ENCODE measurements around the gene CCRL2. TPM values are rescaled to one million over a fixed set of nuclear protein-coding genes. Genes with fewer than 3 reads are reported as not detected.

CCRL2 gene
- total and polyA plus RNA-seq, 2 donors (not counting 1 experiment from before 2014, with no cell fraction given): 0.33 to 3.7 TPM

- H3K9me3 ChIP-seq (ENCODE audit: control insufficient read depth, insufficient read depth, low read depth, low read length): no peaks in the 10 kb centered on the region
- no peak overlapping the region for H3K4me3 ChIP-seq (replicated peaks in 1 of 4; ENCODE audit: control extremely low read depth in 1 of 4, insufficient read depth in 1 of 4, low read depth in 3 of 4, low read length in 4 of 4)
- H3K4me2 ChIP-seq (ENCODE audit: extremely low read depth, insufficient read depth, low read length): no peak overlapping the region
- H2AFZ ChIP-seq (ENCODE audit: low read length): no peak overlapping the region
- no peak overlapping the region for H3K27ac ChIP-seq (ENCODE audit: insufficient read depth, low read length)
- H3K79me2 ChIP-seq (ENCODE audit: control insufficient read depth, insufficient read depth, low read length): no peaks in the 10 kb centered on the region
- no peaks in the 10 kb centered on the region for H3K27me3 ChIP-seq (ENCODE audit: control insufficient read depth, insufficient read depth, low read length)
- H4K20me1 ChIP-seq (ENCODE audit: control insufficient read depth, extremely low read depth, insufficient read depth, low read length): no peaks in the 10 kb centered on the region
- no peaks in the 10 kb centered on the region for H3K36me3 ChIP-seq (ENCODE audit: control insufficient read depth, insufficient read depth, low read length)
- TF ChIP-seq EZH2 (IDR thresholded peaks at IDR 0.05; ENCODE audit: low read length, missing control alignments): no peak
- no peak for TF ChIP-seq CTCF (conservative IDR thresholded peaks at IDR 0.05 in 1 of 2, IDR thresholded peaks at IDR 0.05 in 1 of 2; ENCODE audit: low read depth in 1 of 2, low read length in 2 of 2)
- H3K4me1 ChIP-seq (ENCODE audit: control insufficient read depth, extremely low read depth, insufficient read depth, low read length): peaks cover 21% of the 10 kb centered on the region
- no peak overlapping the region for H3K9ac ChIP-seq (ENCODE audit: insufficient read depth, low read length)
- DNase-seq (ENCODE audit: low read depth in 2 of 2): no peak
Observed at GRCh38 chr3:46409739-46410489, 2.9 kb downstream of the CCRL2 start.

- H2AFZ ChIP-seq (ENCODE audit: low read length): no peak overlapping the region
- TF ChIP-seq CTCF (conservative IDR thresholded peaks at IDR 0.05 in 1 of 2, IDR thresholded peaks at IDR 0.05 in 1 of 2; ENCODE audit: low read depth in 1 of 2, low read length in 2 of 2) (no peak), EZH2 (IDR thresholded peaks at IDR 0.05; ENCODE audit: low read length, missing control alignments) (no peak)
- peaks cover 19% of the 10 kb centered on the region for H3K4me1 ChIP-seq (ENCODE audit: control insufficient read depth, extremely low read depth, insufficient read depth, low read length)
- H3K79me2 ChIP-seq (ENCODE audit: control insufficient read depth, insufficient read depth, low read length): no peaks in the 10 kb centered on the region
- no peaks in the 10 kb centered on the region for H3K36me3 ChIP-seq (ENCODE audit: control insufficient read depth, insufficient read depth, low read length)
- no peak overlapping the region for H3K4me3 ChIP-seq (replicated peaks in 1 of 4; ENCODE audit: control extremely low read depth in 1 of 4, insufficient read depth in 1 of 4, low read depth in 3 of 4, low read length in 4 of 4)
- H3K4me2 ChIP-seq (ENCODE audit: extremely low read depth, insufficient read depth, low read length): no peak overlapping the region
- no peaks in the 10 kb centered on the region for H4K20me1 ChIP-seq (ENCODE audit: control insufficient read depth, extremely low read depth, insufficient read depth, low read length)
- H3K9me3 ChIP-seq (ENCODE audit: control insufficient read depth, insufficient read depth, low read depth, low read length): no peaks in the 10 kb centered on the region
- no peak overlapping the region for H3K27ac ChIP-seq (ENCODE audit: insufficient read depth, low read length)
- H3K9ac ChIP-seq (ENCODE audit: insufficient read depth, low read length): no peak overlapping the region
- H3K27me3 ChIP-seq (ENCODE audit: control insufficient read depth, insufficient read depth, low read length): no peaks in the 10 kb centered on the region
- peak in 1 of 2 donors; percentile 35 for DNase-seq (ENCODE audit: low read depth in 2 of 2)
Observed at GRCh38 chr3:46410669-46411068, 3.6 kb downstream of the CCRL2 start.

- no peak overlapping the region for H2AFZ ChIP-seq (ENCODE audit: low read length)
- H3K9me3 ChIP-seq (ENCODE audit: control insufficient read depth, insufficient read depth, low read depth, low read length): no peaks in the 10 kb centered on the region
- no peak overlapping the region for H3K4me2 ChIP-seq (ENCODE audit: extremely low read depth, insufficient read depth, low read length)
- no peaks in the 10 kb centered on the region for H4K20me1 ChIP-seq (ENCODE audit: control insufficient read depth, extremely low read depth, insufficient read depth, low read length)
- H3K4me3 ChIP-seq (replicated peaks in 1 of 4; ENCODE audit: control extremely low read depth in 1 of 4, insufficient read depth in 1 of 4, low read depth in 3 of 4, low read length in 4 of 4): no peak overlapping the region
- TF ChIP-seq CTCF (conservative IDR thresholded peaks at IDR 0.05 in 1 of 2, IDR thresholded peaks at IDR 0.05 in 1 of 2; ENCODE audit: low read depth in 1 of 2, low read length in 2 of 2) (no peak), EZH2 (IDR thresholded peaks at IDR 0.05; ENCODE audit: low read length, missing control alignments) (no peak)
- no peaks in the 10 kb centered on the region for H3K36me3 ChIP-seq (ENCODE audit: control insufficient read depth, insufficient read depth, low read length)
- peaks cover 18% of the 10 kb centered on the region for H3K4me1 ChIP-seq (ENCODE audit: control insufficient read depth, extremely low read depth, insufficient read depth, low read length)
- H3K27me3 ChIP-seq (ENCODE audit: control insufficient read depth, insufficient read depth, low read length): no peaks in the 10 kb centered on the region
- DNase-seq (ENCODE audit: low read depth in 2 of 2): no peak
- no peaks in the 10 kb centered on the region for H3K79me2 ChIP-seq (ENCODE audit: control insufficient read depth, insufficient read depth, low read length)
- H3K27ac ChIP-seq (ENCODE audit: insufficient read depth, low read length): no peak overlapping the region
- no peak overlapping the region for H3K9ac ChIP-seq (ENCODE audit: insufficient read depth, low read length)
Observed at GRCh38 chr3:46411271-46411670, 4.2 kb downstream of the CCRL2 start.
